CD4-positive, alpha-beta memory T cell (primary cell): ENCODE data around the gene TAGLN2. TPM values are rescaled to one million over a fixed set of nuclear protein-coding genes. Genes with fewer than 3 reads are reported as not detected.

Experiments used
- CTCF ChIA-PET: fragments of 350-600 bp; sonication (Branson Sonifier 250); formaldehyde crosslinking; loops from one replicate; lab custom pipeline; 2021; ENCODE audit warnings: inconsistent platforms; ENCODE audit not compliant: partially characterized antibody; lab: Charles Lee
- POLR2A ChIA-PET: fragments of 350-600 bp; sonication (Branson Sonifier 250); formaldehyde crosslinking; loops from one replicate; lab custom pipeline; 2021; ENCODE audit not compliant: partially characterized antibody; lab: Charles Lee
- DNase-seq, 5 donors: peaks; one replicate each; pipeline versions ENCODE4 v3.0.0 to v3.0.0-alpha.2; 2020 to 2022; ENCODE audit warnings: mixed read lengths in 1 of 5
- H3K27ac ChIP-seq: one replicate; pipeline ENCODE4 v1.7.0; 2013; ENCODE audit warnings: low read depth, low read length
- H3K27me3 ChIP-seq: 2 replicates; pipeline ENCODE4 v1.7.0; 2013; ENCODE audit warnings: mild to moderate bottlenecking, low read length, moderate library complexity; ENCODE audit not compliant: insufficient read depth
- H3K36me3 ChIP-seq: 2 replicates; pipeline ENCODE4 v1.7.0; 2013; ENCODE audit warnings: mild to moderate bottlenecking, low read length, moderate library complexity; ENCODE audit not compliant: insufficient read depth
- H3K4me1 ChIP-seq: 2 replicates; pipeline ENCODE4 v1.7.0; 2013; ENCODE audit warnings: mild to moderate bottlenecking, low read length, moderate library complexity; ENCODE audit not compliant: insufficient read depth
- H3K4me3 ChIP-seq, 2 donors: one replicate each; pipeline ENCODE4 v1.7.0; 2013; ENCODE audit warnings: low read length in 2 of 2, mild to moderate bottlenecking in 1 of 2
- H3K9me3 ChIP-seq, 2 donors: one replicate each; pipeline ENCODE4 v1.7.0; 2013; ENCODE audit warnings: low read length in 2 of 2, control low read depth in 1 of 2; ENCODE audit not compliant: control insufficient read depth in 1 of 2
- H3K27ac Mint-ChIP-seq, 7 donors: one replicate each; pipeline ENCODE4 v1.8.0; 2020 to 2021; ENCODE audit warnings: mixed read lengths in 7 of 7, mild to moderate bottlenecking in 6 of 7, inconsistent platforms in 3 of 7, moderate library complexity in 3 of 7
- H3K27me3 Mint-ChIP-seq, 2 donors: one replicate each; pipeline ENCODE4 v1.8.0; 2020 to 2021; ENCODE audit warnings: mixed read lengths in 2 of 2
- H3K36me3 Mint-ChIP-seq, 2 donors: one replicate each; pipeline ENCODE4 v1.8.0; 2020 to 2021; ENCODE audit warnings: mixed read lengths in 2 of 2, inconsistent platforms in 1 of 2, mild to moderate bottlenecking in 1 of 2
- H3K4me1 Mint-ChIP-seq, 4 donors: one replicate each; pipeline ENCODE4 v1.8.0; 2020 to 2021; ENCODE audit warnings: mixed read lengths in 4 of 4, mild to moderate bottlenecking in 1 of 4
- H3K4me3 Mint-ChIP-seq, 8 donors: one replicate each; pipeline ENCODE4 v1.8.0; 2020 to 2021; ENCODE audit warnings: mixed read lengths in 8 of 8, mild to moderate bottlenecking in 7 of 8, moderate library complexity in 6 of 8, inconsistent platforms in 3 of 8
- H3K9me3 Mint-ChIP-seq, 8 donors: one replicate each; pipeline ENCODE4 v1.8.0; 2020 to 2021; ENCODE audit warnings: mixed read lengths in 8 of 8, mild to moderate bottlenecking in 5 of 8, inconsistent platforms in 3 of 8, moderate library complexity in 1 of 8
- intact Hi-C: fragments of 100-400 bp; cut with micrococcal nuclease; formaldehyde crosslinking; loops from one replicate; pipeline ENCODE4 v1.15.1; 2023
- polyA plus RNA-seq, 2 donors: library from polyadenylated mRNA; unstranded; fragments of 300-500 nt; fragmentation: Illumina TruSeq; gene quantifications; one replicate each; pipeline ENCODE4 v1.2.3, GENCODE V29; 2021
- total RNA-seq, 2 experiments: library from RNA; stranded (reverse); gene quantifications; one replicate each; pipeline ENCODE4 v1.2.3, GENCODE V29; 2021

TAGLN2 gene
- total and polyA plus RNA-seq, 4 experiments from 2014 or later: 196 to 1,289 (median 611) TPM

- intact Hi-C loops: loop anchor here (1.0 to 10.0 kb wide), 4 partner anchors 11 to 339 kb away; partner anchors contain the start of genes DCAF8, IGSF8 and IGSF9
- peaks cover 26 to 57% (median 38%) of the 10 kb centered on the region in 4 donors for H3K4me1 Mint-ChIP-seq
These were observed 392 bp upstream of the TAGLN2 start for GRCh38 chr1:159925719-159926078.

DNA sequence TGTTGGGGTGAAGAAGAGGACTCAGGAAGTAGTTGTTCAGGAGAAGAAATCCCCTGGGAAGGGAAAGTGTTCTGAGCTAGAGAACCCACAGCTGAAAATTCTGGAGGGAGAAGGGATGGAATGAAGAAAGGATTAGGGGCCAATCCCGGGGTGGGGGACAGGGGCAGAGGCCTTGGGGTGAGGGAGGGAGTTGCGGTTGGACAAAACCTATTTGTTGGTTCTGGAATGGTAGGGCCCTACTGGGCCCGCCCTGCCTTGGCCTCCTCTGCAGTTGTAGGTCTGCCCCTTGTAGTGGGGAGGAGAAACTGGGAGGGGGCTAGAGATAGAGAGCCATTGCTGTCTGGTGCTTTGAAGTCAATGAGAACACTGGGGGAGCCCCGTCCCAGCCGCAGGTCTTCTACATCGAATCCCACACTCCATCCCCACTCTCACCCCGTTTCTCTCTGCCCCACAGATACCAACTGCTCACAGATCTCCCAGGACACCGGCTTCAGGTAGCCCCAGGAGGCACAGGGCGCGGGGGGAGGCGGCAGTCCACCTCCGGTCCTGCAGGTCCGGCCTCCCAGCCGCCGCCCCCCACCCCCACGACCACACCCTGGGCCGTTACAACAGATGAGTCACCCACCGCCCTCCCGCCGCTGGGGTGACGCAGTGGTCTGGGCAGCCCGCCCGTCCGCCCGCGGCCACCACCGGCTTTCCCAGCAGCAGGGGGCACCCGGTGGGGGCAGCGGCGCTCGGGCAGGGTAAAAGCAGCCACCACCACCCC is 1.1 kb downstream of the TAGLN2 start:
- peak overlapping the region; percentile 98 for H3K27ac ChIP-seq
- peaks cover 49% of the 10 kb centered on the region for H3K4me1 ChIP-seq
- Mint-ChIP-seq H3K36me3 (peaks cover 22 to 52% of the 10 kb centered on the region in 2 donors), H3K4me1 (peaks cover 33 to 72% (median 49%) of the 10 kb centered on the region in 4 donors), H3K27ac (peak overlapping the region; percentile 99 to 100 (median 100)), H3K27me3 (peaks cover 0 to 5% of the 10 kb centered on the region in 2 donors), H3K9me3 (peaks cover 0 to 9% (median 0%) of the 10 kb centered on the region in 8 donors), H3K4me3 (peak overlapping the region; percentile 94 to 99 (median 98))
- peak; percentile 74 to 93 (median 82) for DNase-seq
- POLR2A ChIA-PET: interaction anchor here (0.6 to 5.2 kb wide), 20 partner anchors 8 to 1616 kb away, joined by 3 to 62 read pairs (median 14); partner anchors contain the start of genes DCAF8, DUSP23, IGSF8 and IGSF9
- CTCF ChIA-PET: interaction anchor here (0.6 to 6.9 kb wide), 10 partner anchors 9 to 177 kb away, joined by 3 to 87 read pairs (median 6); partner anchors contain the start of gene FCRL6
- intact Hi-C loops: loop anchor here (5.0 to 10.0 kb wide), 2 partner anchors 72 to 341 kb away; partner anchors contain the start of gene DCAF8
- no peaks in the 10 kb centered on the region for H3K27me3 ChIP-seq
- H3K36me3 ChIP-seq: peaks cover 18% of the 10 kb centered on the region
- no peaks in the 10 kb centered on the region for H3K9me3 ChIP-seq
- peak overlapping the region; percentile 89 to 93 for H3K4me3 ChIP-seq

More at GRCh38 chr1:159925719-159926078, 392 bp upstream of the TAGLN2 start:
- peak overlapping the region; percentile 89 to 93 for H3K4me3 ChIP-seq
- Mint-ChIP-seq H3K27ac (peak overlapping the region; percentile 99 to 100 (median 99)), H3K27me3 (peaks cover 0 to 5% of the 10 kb centered on the region in 2 donors), H3K9me3 (peaks cover 0 to 9% (median 0%) of the 10 kb centered on the region in 8 donors), H3K36me3 (peaks cover 7 to 38% of the 10 kb centered on the region in 2 donors), H3K4me3 (peak overlapping the region; percentile 94 to 99 (median 98))
- H3K27ac ChIP-seq: peak overlapping the region; percentile 98
- H3K4me1 ChIP-seq: peaks cover 35% of the 10 kb centered on the region
- ChIA-PET POLR2A (interaction anchor here (0.7 to 5.2 kb wide), 17 partner anchors 10 to 916 kb away, joined by 3 to 62 read pairs (median 14); partner anchors contain the start of genes DCAF8, DUSP23, IFI16 and IGSF8), CTCF (interaction anchor here (0.6 to 6.9 kb wide), 7 partner anchors 10 to 127 kb away, joined by 3 to 87 read pairs (median 6); no protein-coding TSS in a partner anchor)
- peak in 1 of 5 donors; percentile 81 for DNase-seq
- H3K27me3 ChIP-seq: no peaks in the 10 kb centered on the region
- peaks cover 3% of the 10 kb centered on the region for H3K36me3 ChIP-seq
- no peaks in the 10 kb centered on the region for H3K9me3 ChIP-seq

DNA sequence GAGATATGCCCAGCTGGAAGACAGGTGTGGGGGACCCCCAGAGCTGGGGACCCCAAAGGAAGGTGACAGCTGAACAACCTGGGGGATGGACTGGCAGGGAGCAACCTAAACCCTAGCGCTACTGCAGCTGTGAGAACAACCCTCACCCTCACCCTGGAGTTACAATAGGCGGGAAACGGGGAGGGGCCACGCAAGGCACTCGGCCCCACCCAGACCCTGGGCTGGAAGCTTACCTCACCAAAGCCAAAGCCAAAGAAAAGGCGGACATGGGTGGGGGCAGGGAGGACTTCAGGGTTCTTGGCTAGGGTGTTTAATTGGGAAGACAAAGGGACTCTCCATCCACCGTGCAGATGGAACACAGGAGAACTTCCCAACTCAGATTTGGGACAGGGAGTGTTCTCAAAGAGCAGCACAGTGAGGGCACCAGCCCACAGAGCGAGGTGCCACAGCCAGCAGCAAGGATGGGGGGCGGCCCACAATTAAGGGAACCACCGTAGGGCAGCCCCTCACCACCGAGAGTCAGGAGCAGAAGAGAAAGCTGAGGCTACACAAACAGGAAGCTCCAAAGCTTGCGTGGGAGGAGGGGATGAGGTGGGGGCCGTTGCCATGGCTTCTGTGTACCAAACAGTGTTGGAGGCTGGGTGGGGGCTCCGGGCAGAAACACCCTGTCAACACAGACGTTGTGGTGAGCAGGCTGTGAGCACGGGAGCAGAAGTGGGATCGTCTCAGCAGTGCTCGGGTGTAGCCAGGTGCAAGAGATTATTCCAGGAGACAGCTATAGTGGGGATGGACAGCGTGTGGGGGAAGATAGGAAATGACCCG is 1.9 kb downstream of the TAGLN2 start:
- peak overlapping the region; percentile 98 for H3K27ac ChIP-seq
- peaks cover 33 to 77% (median 50%) of the 10 kb centered on the region in 4 donors for H3K4me1 Mint-ChIP-seq
- H3K27me3 Mint-ChIP-seq: peaks cover 0 to 5% of the 10 kb centered on the region in 2 donors
- DNase-seq: peak; percentile 91 to 98 (median 96)
- peak overlapping the region; percentile 99 to 100 (median 100) for H3K27ac Mint-ChIP-seq
- H3K4me3 Mint-ChIP-seq: peak overlapping the region; percentile 94 to 99 (median 98)
- peaks cover 26% of the 10 kb centered on the region for H3K36me3 ChIP-seq
- ChIA-PET POLR2A (interaction anchor here (0.8 to 5.2 kb wide), 19 partner anchors 9 to 1804 kb away, joined by 3 to 62 read pairs (median 14); partner anchors contain the start of genes DCAF8, DUSP23, IGSF8 and IGSF9), CTCF (interaction anchor here (0.6 to 6.9 kb wide), 11 partner anchors 9 to 142 kb away, joined by 3 to 87 read pairs (median 4); partner anchors contain the start of genes DUSP23, FCRL6 and IGSF9)
- peak overlapping the region; percentile 77 to 93 for H3K4me3 ChIP-seq
- H3K9me3 ChIP-seq: no peaks in the 10 kb centered on the region
- intact Hi-C loops: loop anchor here (1.0 to 10.0 kb wide), 5 partner anchors 32 to 341 kb away; partner anchors contain the start of genes DCAF8, DUSP23 and PIGM
- peaks cover 55% of the 10 kb centered on the region for H3K4me1 ChIP-seq
- peaks cover 0 to 9% (median 0%) of the 10 kb centered on the region in 8 donors for H3K9me3 Mint-ChIP-seq
- H3K36me3 Mint-ChIP-seq: peaks cover 30 to 60% of the 10 kb centered on the region in 2 donors
- no peaks in the 10 kb centered on the region for H3K27me3 ChIP-seq

- ChIA-PET CTCF (interaction anchor here (0.8 to 6.9 kb wide), 12 partner anchors 8 to 163 kb away, joined by 3 to 87 read pairs (median 4); partner anchors contain the start of genes DUSP23 and IGSF9), POLR2A (interaction anchor here (0.8 to 5.2 kb wide), 15 partner anchors 13 to 1804 kb away, joined by 3 to 62 read pairs (median 20); partner anchors contain the start of genes DCAF8, DUSP23, IGSF8 and IGSF9)
- peaks cover 0 to 9% (median 0%) of the 10 kb centered on the region in 8 donors for H3K9me3 Mint-ChIP-seq
- peak overlapping the region; percentile 99 to 100 (median 100) for H3K27ac Mint-ChIP-seq
- H3K4me1 Mint-ChIP-seq: peaks cover 37 to 85% (median 57%) of the 10 kb centered on the region in 4 donors
- Histone ChIP-seq H3K27me3 (no peaks in the 10 kb centered on the region), H3K4me1 (peaks cover 60% of the 10 kb centered on the region), H3K27ac (peak overlapping the region; percentile 98), H3K36me3 (peaks cover 34% of the 10 kb centered on the region), H3K9me3 (no peaks in the 10 kb centered on the region), H3K4me3 (peak overlapping the region; percentile 77 to 93)
- H3K27me3 Mint-ChIP-seq: peaks cover 0 to 5% of the 10 kb centered on the region in 2 donors
- H3K36me3 Mint-ChIP-seq: peaks cover 37 to 67% of the 10 kb centered on the region in 2 donors
- peak overlapping the region; percentile 94 to 99 (median 98) for H3K4me3 Mint-ChIP-seq
- intact Hi-C loops: loop anchor here (1.0 to 10.0 kb wide), 5 partner anchors 31 to 342 kb away; partner anchors contain the start of genes DCAF8, DUSP23 and PIGM
- DNase-seq: peak in 1 of 5 donors; percentile 53
These were observed 2.6 kb downstream of the TAGLN2 start for GRCh38 chr1:159922511-159923202.

GRCh38 chr1:159921700-159922504 is 3.4 kb downstream of the TAGLN2 start:
- H3K36me3 Mint-ChIP-seq: peaks cover 42 to 74% of the 10 kb centered on the region in 2 donors
- peaks cover 38% of the 10 kb centered on the region for H3K36me3 ChIP-seq
- H3K4me1 ChIP-seq: peaks cover 65% of the 10 kb centered on the region
- H3K27me3 Mint-ChIP-seq: peaks cover 0 to 5% of the 10 kb centered on the region in 2 donors
- intact Hi-C loops: loop anchor here (5.0 to 10.0 kb wide), 2 partner anchors 70 to 343 kb away; partner anchors contain the start of gene DCAF8
- peak in 3 of 5 donors; percentile 29 to 72 (median 46) for DNase-seq
- peaks cover 37 to 88% (median 57%) of the 10 kb centered on the region in 4 donors for H3K4me1 Mint-ChIP-seq
- CTCF ChIA-PET: interaction anchor here (1.1 to 6.9 kb wide), 9 partner anchors 10 to 163 kb away, joined by 3 to 87 read pairs (median 4); no protein-coding TSS in a partner anchor
- H3K9me3 Mint-ChIP-seq: peaks cover 0 to 9% (median 0%) of the 10 kb centered on the region in 8 donors
- H3K27me3 ChIP-seq: no peaks in the 10 kb centered on the region
- H3K4me3 ChIP-seq: peak overlapping the region; percentile 44 to 93
- POLR2A ChIA-PET: interaction anchor here (2.4 to 5.2 kb wide), 6 partner anchors 31 to 177 kb away, joined by 13 to 62 read pairs (median 31); partner anchors contain the start of genes DUSP23, IGSF8 and PIGM
- peak overlapping the region; percentile 85 to 99 (median 97) for H3K4me3 Mint-ChIP-seq
- H3K9me3 ChIP-seq: no peaks in the 10 kb centered on the region
- peak overlapping the region; percentile 98 for H3K27ac ChIP-seq
- H3K27ac Mint-ChIP-seq: peak overlapping the region; percentile 99 to 100 (median 100)
